Activated CD4-positive, alpha-beta T cell treated with anti-CD3 and anti-CD28 coated beads, Interleukin-2, amount 50 U/mL, for 1 hour (primary cell): Measurements from ENCODE around the gene MYBPC3.
"Not testable (repeated sequence)": the region's sequence is repeated elsewhere in the genome, so short reads cannot be mapped to it uniquely, and the experiment has no call there.

Source experiments
- DNase-seq: peaks from one replicate; pipeline ENCODE4 v3.0.0-alpha.2; 2020

The MYBPC3 gene

DNA sequence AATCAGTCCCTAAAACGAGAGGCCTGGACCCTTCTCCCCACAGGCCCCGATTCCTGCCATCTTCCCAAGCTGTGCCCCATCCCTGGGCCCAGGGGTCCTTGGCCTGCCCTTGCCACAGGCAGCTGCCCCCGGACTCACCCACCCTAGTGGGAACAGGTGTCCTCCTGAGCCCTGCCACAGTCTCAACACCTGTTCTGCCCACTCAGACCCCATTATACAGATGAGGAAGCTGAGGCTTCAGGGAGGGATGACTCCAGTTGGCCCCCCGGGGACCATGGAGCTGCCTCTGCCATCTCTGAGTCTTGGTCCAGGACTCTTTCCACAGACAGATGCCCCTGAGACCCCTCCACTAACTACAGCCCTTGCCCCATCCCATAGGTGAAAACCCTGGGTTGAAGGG is 15.9 kb downstream of the MYBPC3 start:
- no peak for DNase-seq

DNA sequence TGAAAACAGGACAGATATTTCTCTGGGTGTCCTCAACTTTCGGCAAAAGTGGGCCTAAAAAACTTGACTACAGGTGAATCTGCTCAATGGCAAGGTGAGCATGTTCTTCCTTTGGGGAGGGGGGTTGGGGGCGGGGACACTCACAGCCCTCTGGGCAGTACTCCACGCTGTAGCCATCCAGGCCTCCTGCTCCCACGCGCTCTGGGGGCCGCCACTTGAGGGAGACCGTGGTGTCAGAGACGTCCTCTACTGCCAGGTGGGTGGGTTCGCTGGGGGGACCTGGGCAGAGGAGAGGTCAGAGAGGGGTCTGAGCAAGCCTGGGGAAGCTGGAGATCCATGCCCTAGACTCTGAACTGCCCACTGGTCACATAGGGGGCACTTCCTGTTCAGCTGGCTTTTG is 16.8 kb downstream of the MYBPC3 start:
- DNase-seq = no peak

DNA sequence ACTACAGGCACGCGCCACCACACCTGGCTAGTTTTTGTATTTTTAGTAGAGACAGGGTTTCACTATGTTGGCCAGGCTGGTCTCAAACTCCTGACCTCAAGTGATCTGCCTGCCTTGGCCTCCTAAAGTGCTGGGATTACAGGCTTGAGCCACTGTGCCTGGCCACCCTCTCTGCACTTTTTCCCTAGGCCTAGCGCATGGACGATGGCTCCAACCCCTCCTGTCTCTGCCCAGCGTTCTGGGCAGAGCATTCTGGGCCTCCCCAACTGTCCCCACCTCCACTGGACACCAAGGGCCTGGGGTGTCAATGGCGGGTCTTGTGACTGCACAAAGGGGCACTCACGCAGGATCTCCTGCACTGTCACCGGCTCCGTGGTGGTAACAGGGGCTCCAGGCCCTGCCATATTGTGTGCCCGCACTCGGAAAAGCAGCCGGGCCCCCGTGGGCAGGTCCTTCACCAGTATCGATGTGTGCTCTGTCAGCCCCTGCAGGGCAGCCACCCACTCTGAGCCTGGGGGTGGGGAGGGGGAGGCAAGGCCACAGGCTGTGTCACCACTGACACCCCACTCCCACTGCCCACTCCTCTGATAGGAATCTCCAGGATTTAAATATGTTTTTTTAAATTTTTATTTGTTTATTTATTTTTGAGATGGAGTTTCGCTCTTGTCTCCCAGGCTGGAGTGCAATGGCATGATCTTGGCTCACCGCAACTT is 17.6 kb downstream of the MYBPC3 start:
- not testable (repeated sequence) for DNase-seq

DNA sequence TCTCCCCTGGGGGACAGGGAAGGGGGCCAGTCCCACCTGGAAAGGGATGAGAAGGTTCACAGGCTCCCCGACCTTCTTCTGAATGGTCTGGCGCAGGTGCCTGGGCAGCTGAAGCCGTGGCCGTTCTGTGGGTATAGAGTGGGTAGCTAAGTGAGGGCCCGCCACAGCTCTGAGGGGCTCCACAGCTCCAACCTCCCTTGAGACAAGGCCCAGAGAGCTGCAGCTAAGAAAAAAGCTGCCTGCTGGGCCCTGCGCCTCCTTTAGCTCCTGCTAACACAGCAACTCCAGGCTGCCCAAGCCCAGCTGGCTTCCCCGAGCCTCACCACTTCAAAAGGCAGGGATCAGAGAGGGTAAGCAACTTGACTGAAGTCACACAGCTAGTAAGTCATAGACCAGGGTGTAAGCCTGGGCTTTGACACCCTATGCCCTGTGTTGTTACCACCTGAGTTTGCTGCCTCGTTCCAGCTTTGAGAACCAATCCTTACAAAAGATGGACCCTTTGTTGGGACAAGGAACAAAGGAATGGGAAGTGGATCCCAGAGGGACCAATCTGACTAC is 18.5 kb downstream of the MYBPC3 start:
- DNase-seq = no peak

DNA sequence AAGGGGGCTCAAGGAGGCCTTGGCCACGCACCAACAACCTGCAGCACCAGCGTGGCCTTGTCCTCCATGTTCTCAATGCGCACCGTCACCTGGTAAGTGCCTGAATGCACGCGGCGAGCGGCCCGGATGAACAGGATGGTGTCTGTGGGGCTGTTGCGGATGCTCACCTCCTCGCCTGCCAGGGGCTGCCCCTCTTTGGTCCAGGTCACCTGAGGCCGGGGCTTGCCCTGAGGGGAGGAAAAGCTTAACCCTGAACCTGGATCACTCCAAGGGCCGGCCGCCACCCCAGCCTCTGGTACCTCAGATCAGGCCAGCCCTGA is 19.0 kb downstream of the MYBPC3 start:
- no peak for DNase-seq

DNA sequence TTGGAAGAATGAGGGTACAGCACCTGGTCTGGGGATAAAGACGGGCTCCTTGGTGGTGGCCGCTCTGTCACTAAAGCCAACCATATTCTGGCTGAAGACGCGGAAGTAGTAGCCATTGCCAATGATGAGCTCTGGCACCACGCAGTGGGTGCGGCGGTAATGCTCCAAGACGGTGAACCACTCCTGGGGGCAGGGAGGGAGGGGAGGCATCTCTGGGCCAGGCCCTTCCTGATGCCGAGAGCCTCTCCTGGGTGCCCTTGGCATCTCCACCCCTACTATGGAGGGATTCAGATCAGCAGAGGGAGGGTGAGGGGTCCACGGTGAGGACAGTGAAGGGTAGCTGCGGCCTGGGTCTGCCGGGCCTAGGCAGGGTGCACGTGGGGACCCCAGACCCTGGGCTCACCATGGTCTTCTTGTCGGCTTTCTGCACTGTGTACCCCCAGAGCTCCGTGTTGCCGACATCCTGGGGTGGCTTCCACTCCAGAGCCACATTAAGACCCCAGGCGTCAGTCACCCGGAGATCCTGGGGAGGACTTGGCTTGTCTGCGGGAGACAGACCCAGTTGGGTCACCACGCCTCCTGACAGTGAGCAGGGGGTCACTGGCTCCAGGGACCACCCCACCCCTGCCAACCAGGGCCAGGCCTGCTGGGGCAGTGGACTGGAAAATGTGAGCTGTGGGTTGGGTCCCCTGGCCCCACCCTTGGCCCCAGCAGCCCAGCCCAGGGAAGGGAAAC is 19.5 kb downstream of the MYBPC3 start:
- DNase-seq = no peak

DNA sequence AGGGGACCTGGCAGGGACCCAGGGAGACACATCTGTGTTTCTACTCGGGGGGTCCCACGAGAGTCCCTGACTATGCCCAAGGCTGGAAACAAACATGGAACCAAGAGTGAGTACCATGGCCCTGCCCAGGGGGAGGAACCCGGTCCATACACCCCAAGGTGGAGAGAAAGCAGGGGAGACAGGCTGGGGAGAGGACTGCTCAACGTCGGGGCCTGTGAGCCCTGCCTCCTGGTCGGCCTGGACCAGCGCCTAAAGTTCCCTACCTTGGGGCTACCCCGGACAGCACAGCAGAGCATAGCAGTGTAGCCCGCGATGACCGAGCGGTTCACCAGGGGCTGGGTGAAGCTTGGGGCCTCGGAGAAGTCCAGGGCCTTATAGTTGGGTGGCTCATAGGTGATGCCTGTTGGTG is 20.2 kb downstream of the MYBPC3 start:
- DNase-seq = no peak

DNA sequence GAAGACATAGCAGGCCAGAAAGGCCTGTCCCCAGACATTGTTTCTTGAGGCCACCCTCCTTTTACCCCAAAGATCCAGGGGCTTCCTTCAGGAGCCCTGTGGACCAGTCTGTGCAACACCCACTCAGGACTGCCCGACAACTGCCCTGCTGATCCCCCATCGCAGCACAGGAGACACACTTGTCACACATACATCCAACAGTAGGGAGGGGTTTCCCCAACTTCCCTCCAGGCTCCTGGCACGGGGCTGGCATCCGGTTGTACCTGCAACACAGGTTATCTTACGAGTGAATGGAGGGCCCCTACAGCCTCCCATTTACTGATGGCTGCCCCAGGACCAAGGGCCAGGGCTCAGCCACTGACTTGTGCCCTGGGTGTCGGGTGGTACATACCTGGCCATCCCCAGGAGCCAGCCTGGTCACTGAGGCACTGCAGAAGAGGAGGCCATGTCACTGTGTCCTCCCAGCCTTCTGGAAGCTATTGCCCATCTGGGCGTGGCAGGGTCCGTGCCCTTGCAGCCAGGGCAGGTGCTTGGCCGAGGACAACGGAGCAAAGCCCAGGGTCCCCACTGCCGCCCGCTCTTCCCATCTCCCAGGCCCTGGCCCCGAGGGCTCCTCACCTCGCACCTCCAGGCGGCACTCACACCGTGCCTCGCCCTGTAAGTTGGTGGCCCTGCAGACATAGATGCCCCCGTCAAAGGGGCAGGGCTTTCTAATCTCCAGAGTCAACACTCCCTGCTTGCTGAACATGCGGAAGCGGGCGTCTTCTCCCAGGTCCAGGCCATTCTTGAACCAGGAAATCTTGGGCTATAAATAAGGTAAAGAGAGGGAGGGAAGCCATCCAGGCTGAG is 20.8 kb downstream of the MYBPC3 start:
- DNase-seq = no peak

DNA sequence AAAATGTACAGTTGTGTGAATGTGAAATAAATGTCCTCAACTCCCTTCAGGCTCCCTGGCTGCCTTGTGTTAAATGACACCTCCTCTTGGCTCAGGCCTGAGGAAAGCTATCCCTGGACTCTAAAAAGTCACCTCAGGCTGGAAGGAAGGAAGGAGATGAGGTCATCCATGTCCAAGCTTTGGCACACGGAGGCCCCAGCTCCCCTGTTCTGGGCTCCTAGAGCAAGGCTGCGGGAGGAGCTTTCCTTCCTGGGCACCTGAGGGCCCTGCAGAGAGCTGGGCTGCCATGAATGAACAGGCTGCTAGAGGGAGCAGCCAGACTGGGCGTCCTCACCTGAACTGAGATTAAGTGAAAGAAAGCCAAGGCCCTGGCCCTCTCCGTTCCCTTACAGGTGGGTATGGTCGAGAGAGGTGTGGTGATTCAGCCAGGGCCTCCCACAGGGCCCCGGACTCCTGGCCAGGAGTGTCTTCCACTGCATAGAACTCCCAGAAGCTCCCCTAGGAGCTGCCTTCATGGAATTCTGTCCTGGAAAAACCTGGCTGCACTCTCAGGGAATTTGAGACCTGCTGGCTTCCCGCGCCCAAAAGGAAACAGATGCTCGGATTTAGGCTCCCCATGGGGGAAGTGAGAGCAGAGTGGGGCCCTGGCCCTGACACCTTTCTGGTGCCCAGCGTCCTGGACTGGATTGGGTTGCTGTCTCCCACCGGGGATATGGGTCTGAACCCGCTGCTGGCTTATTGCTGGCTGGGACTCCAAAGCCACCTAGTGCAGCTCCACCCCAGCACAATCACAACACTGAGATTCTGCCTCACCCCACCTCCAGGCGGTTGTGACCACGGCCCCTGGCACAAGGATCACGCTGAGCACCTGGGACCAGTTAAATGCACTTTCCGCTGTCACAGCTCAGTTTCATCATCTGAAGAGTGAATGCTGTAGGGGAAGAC is 22.2 kb downstream of the MYBPC3 start:
- DNase-seq = no peak

DNA sequence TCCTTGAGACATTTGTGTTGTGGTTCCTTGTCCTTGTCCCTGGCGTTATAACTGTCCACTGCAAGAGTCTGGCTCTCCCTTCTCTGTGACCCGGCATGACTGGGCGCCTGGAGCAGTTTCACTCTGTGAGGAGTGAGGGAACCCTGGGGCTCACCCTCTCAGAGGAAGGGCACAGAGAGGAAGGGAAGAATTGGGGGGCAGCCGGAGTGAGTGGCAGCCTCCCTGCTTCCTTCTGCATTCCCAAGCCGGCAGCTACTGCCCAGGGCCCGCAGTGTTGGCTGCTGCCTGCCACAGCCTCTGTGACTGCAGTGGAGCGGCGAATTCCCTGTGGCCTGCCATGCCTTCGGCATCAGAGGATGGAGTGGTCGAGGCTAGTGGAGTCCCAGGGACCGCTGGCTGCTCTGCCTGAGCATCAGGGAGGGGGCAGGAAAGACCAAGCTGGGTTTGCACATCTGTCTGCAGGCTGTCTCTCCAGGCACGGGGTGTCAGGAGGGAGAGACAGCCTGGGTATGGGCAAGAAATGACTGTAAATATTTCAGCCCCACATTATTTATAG is 23.0 kb downstream of the MYBPC3 start:
- DNase-seq = no peak

DNA sequence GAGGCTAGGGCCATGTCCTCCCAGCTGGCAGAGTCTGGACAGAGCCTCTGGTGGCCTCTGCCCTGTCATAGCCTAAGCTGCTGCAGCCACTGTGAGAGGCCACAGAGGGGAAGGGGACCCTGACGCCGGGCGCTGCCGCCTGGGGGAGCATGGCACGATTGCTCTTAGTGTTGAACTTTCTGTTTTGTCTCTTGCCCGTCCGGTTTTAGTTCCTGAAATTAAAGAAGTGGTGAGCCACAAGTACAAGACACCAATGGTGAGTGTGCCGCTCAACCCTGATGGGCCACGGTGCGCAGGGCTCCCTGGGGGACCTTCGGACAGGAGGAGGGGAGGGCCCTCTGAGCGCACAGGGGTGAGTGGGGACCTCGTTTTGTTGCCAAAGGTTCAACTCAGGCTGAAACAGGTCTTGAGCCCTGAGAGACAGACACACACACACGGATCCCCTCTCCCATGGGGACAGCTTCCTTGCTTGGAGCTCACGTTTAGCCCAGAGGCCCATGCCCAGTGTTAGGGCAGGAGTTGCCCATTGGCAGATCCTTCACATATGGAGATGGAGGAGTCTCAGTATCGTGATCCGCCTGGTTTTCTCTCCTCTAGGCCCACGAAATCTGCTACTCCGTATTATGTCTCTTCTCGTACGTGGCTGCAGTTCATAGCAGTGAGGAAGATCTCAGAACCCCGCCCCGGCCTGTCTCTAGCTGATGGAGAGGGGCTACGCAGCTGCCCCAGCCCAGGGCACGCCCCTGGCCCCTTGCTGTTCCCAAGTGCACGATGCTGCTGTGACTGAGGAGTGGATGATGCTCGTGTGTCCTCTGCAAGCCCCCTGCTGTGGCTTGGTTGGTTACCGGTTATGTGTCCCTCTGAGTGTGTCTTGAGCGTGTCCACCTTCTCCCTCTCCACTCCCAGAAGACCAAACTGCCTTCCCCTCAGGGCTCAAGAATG is 23.8 kb downstream of the MYBPC3 start:
- no peak for DNase-seq

DNA sequence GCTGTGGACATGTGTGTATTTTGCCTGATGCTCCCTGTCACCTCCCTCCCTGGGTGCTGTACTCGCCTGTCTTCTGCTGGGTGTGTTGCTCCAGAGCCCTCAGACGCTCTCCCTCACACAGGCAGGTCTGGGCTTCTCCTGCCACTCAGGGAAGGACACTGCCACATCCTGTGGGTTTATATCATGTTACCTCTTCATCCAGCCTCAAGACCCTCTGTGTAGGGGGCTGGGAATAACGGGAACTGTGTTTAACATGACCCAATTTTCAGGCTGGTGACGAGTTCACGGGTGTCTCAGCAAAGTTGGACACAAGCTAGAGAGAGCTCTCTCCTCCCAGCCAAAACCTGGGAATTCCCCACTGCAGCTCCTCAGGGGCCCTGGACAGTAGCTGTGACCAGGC is 24.6 kb downstream of the MYBPC3 start:
- no peak for DNase-seq

DNA sequence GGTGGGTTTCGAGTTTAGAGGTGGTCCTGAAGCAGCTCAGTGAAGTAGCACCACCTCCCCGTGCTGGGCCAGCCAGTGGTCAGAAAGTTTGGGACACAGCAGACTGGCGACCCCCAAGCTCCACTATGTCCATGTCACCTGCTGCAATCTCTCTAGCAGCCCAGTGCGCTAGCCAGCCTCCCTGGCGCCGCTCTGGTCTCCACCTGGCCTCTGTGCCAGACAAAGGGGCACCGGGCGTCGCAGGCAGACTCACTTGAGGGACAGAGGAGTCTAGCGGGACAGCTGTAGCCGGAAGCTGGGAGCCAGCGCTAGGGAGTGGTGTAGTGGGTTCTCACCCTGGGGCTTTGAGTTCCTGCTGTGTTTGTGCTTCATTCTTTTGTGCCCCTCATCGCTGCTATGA is 25.5 kb downstream of the MYBPC3 start:
- no peak for DNase-seq

DNA sequence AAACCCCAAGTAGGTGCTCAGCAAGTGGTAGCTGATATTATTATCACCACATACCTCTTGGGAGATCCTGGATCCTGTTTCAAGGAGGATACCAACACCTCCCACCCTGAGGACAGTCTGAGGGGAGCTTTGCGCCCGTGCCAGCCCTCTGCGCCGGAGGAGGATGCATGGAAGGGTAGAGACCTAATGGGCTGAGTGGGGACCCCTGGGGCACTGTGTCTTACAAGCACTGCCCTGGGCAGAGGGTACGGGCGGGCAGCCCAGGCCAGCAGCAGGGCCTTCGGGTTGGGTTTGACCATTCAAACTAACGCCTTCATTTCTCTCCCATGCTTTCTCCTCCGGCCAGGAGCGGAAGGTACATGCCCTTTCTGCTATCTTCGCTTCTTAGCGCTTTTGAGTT is 26.3 kb downstream of the MYBPC3 start:
- no peak for DNase-seq

DNA sequence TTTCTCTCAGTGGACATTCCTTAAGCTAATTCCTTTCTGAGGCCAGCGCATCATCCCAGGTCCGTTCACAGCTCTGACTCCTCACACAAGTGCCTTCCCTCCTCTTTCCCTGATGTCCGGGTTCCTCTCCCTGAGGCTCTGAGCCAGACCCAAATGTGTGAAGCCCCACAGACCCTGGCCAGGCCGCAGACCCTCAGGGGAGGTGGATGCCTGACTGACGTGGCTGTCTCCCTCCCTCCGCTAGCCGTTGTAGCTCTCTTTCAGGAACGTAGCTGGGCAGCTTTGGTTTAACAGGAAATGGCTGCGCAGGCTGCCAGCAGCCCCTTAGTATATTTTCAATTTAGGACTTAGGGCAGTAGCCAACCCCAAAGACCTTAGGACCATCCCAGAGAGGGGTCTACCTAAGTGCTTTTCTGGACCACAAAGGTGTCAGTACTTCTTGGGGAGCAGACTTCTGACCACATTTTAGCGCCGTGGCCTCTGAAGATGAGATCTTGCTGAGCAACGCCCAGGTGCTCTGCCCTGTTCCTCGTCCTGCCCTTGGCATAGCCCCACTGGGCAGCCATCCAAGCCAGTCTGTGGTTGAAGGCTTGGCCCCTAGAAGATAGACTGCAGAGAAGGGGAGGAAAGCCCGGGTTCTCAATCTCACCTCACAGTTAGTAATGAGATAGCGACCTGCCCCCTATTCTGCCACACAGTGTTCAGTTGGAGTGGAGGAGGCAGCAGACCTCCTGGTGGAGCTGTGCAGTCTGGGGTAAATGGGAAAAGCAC is 27.0 kb downstream of the MYBPC3 start:
- no peak for DNase-seq

DNA sequence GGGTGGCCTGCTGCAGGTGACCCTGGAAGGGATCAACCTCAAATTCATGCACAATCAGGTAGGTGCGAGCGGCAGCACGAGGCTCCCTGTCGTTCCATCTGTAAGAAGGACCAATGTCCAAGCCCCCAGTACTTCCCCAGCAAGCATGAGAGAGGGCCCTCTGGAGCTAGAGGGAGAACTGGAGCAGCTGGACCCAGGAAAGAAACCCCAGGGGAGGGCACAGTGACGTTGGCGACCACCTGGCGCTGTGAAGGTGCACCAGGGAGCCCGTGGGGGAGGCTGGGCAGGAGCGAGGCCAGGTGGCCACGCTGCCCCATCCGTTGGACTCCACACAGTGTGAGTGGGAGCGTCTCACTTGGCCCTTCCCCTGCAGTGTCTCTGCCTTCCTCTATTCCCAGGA is 28.0 kb downstream of the MYBPC3 start:
- DNase-seq = no peak

DNA sequence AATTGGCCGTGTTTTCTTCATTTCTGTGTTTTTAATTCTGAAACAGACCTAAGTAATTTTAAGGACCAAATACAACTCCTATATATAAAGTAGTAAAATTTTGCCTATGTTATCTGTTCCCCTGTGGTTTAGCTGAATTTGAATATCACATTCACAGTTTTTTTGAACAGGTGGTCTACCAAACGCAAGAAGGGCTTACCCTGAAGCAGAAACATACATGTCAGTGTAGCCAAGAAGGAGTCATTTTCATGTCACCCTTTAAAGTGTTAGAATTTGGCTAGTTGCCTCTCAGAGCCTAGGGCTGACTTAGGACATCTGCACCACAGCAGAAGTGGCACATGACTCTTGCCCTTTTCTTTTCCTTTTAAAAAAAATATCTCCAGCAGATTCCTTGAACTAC is 34.3 kb downstream of the MYBPC3 start:
- DNase-seq = no peak

DNA sequence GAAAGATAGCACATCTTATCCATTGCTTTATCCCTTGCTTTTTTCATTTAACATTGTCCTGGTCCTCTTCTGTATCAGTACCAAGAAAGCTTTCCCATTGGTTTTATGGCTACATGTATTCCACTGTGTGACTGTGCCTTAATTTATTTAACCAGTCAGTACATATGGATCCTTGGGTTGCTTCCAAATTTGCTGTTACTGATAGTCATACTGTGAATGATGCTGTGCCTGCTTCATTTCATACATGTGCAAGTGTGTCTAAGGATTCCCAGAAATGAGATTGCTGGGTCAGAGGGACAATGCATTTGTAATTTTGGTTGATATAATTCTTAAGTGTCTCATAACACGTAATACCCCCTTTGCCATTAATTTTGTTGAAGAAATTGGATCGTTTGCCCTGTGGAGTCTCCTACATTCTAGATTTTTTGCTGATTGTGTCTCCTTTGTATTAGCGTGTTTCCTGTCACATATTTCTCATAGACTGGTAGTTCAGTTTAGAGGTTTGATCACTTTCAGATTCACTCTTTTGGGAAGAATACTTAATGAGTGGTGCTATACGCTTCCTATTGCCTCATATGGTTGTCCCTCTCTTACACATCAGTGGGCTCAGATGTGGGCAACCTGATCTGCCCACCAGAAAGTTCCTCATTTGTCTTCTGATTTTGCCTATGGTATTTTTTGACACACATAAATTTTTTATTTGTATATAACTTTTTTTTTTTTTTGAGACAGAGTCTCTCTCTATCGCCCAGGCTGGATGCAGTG is 35.3 kb downstream of the MYBPC3 start:
- no peak for DNase-seq

DNA sequence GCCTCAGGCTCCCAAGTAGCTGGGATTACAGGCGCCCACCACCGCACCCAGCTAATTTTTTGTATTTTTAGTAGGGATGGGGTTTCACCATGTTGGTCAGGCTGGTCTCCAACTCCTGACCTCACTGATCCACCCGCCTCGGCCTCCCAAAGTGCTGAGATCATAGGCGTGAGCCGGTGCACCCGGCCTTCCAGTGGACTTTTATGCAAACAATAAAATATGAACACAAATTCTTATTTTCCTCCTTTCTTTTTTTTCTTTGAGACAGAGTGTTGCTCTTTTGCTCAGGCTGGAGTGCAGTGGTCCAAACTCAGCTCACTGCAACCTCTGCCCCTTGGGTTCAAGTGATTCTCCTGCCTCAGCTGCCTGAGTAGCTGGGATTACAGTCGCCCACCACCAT is 36.0 kb downstream of the MYBPC3 start:
- not testable (repeated sequence) for DNase-seq
